ENCODE measurements around the gene MSI2.

Gene MSI2

GRCh38 chr17:57550016-57550415 is 293.7 kb downstream of the MSI2 start:
- Histone ChIP-seq H2BK120ac (ENCODE audit: insufficient read depth, low read length, poor library complexity) (no peak overlapping the region), H3K18ac (ENCODE audit: low read length) (no peak overlapping the region), H4K91ac (ENCODE audit: low read depth, low read length) (no peak overlapping the region), H2BK12ac (ENCODE audit: low read length) (no peak overlapping the region), H3K9me3 (ENCODE audit: insufficient read depth, low read depth, low read length) (no peaks in the 10 kb centered on the region), H3K79me2 (ENCODE audit: control insufficient read depth, insufficient read depth, low read length, poor library complexity) (no peaks in the 10 kb centered on the region), H4K8ac (ENCODE audit: low read depth, low read length) (no peak overlapping the region), H3K4me3 (ENCODE audit: low read depth, low read length) (no peak overlapping the region), H2BK5ac (ENCODE audit: low read depth, low read length, poor library complexity) (no peak overlapping the region), H3K4me1 (ENCODE audit: control insufficient read depth in 1 of 2, insufficient read depth in 2 of 2, low read length in 2 of 2) (peaks cover 3 to 7% of the 10 kb centered on the region in 2 experiments), H3K14ac (ENCODE audit: low read length) (no peak overlapping the region), H3K79me1 (ENCODE audit: low read length) (no peaks in the 10 kb centered on the region), H3K4ac (ENCODE audit: low read depth, low read length) (no peak overlapping the region), H3K27ac (ENCODE audit: low read depth, low read length) (no peak overlapping the region), H2AFZ (ENCODE audit: insufficient read depth, low read length, poor library complexity) (no peak overlapping the region), H3K36me3 (ENCODE audit: control insufficient read depth in 1 of 2, insufficient read depth in 2 of 2, low read length in 2 of 2) (no peaks in the 10 kb centered on the region), H3K27me3 (ENCODE audit: insufficient read depth, low read length) (no peaks in the 10 kb centered on the region), H3K23ac (ENCODE audit: low read length) (no peak overlapping the region), H3K9ac (ENCODE audit: low read length) (no peak overlapping the region), H4K12ac (ENCODE audit: low read depth, low read length) (no peak overlapping the region), H3K4me2 (ENCODE audit: low read length) (no peak overlapping the region), H2AK5ac (ENCODE audit: low read length) (no peak overlapping the region)
- no CpG with 5 or more reads among the region's 10 CpGs for WGBS (ENCODE audit: extremely low coverage, insufficient coverage, insufficient read length)
- DNase-seq, result no peak

- DNase-seq, result no peak
- Histone ChIP-seq H3K9ac (ENCODE audit: low read length) (no peak overlapping the region), H3K27ac (ENCODE audit: low read depth, low read length) (no peak overlapping the region), H3K36me3 (ENCODE audit: control insufficient read depth in 1 of 2, insufficient read depth in 2 of 2, low read length in 2 of 2) (no peaks in the 10 kb centered on the region), H2AK5ac (ENCODE audit: low read length) (no peak overlapping the region), H2BK5ac (ENCODE audit: low read depth, low read length, poor library complexity) (no peak overlapping the region), H3K4ac (ENCODE audit: low read depth, low read length) (no peak overlapping the region), H2BK12ac (ENCODE audit: low read length) (no peak overlapping the region), H3K79me1 (ENCODE audit: low read length) (no peaks in the 10 kb centered on the region), H4K91ac (ENCODE audit: low read depth, low read length) (no peak overlapping the region), H3K79me2 (ENCODE audit: control insufficient read depth, insufficient read depth, low read length, poor library complexity) (no peaks in the 10 kb centered on the region), H3K18ac (ENCODE audit: low read length) (no peak overlapping the region), H2BK120ac (ENCODE audit: insufficient read depth, low read length, poor library complexity) (no peak overlapping the region), H3K23ac (ENCODE audit: low read length) (no peak overlapping the region), H3K14ac (ENCODE audit: low read length) (no peak overlapping the region), H3K4me3 (ENCODE audit: low read depth, low read length) (no peak overlapping the region), H4K12ac (ENCODE audit: low read depth, low read length) (no peak overlapping the region), H3K4me2 (ENCODE audit: low read length) (no peak overlapping the region), H3K27me3 (ENCODE audit: insufficient read depth, low read length) (no peaks in the 10 kb centered on the region), H2AFZ (ENCODE audit: insufficient read depth, low read length, poor library complexity) (no peak overlapping the region), H3K4me1 (ENCODE audit: control insufficient read depth in 1 of 2, insufficient read depth in 2 of 2, low read length in 2 of 2) (peaks cover 5 to 11% of the 10 kb centered on the region in 2 experiments), H4K8ac (ENCODE audit: low read depth, low read length) (no peak overlapping the region), H3K9me3 (ENCODE audit: insufficient read depth, low read depth, low read length) (no peaks in the 10 kb centered on the region)
- WGBS (ENCODE audit: extremely low coverage, insufficient coverage, insufficient read length), result no CpG with 5 or more reads among the region's 11 CpGs
Observed at GRCh38 chr17:57550668-57551315, 294.5 kb downstream of the MSI2 start.

GRCh38 chr17:57551321-57552079 is 295.2 kb downstream of the MSI2 start:
- H3K9me3 ChIP-seq (ENCODE audit: insufficient read depth, low read depth, low read length), result no peaks in the 10 kb centered on the region
- H2AFZ ChIP-seq (ENCODE audit: insufficient read depth, low read length, poor library complexity), result no peak overlapping the region
- H3K27ac ChIP-seq (ENCODE audit: low read depth, low read length), result no peak overlapping the region
- H4K8ac ChIP-seq (ENCODE audit: low read depth, low read length), result no peak overlapping the region
- peaks cover 5 to 11% of the 10 kb centered on the region in 2 experiments for H3K4me1 ChIP-seq (ENCODE audit: control insufficient read depth in 1 of 2, insufficient read depth in 2 of 2, low read length in 2 of 2)
- no peak overlapping the region for H3K9ac ChIP-seq (ENCODE audit: low read length)
- no peak overlapping the region for H3K4me2 ChIP-seq (ENCODE audit: low read length)
- no peak for DNase-seq
- no peaks in the 10 kb centered on the region for H3K36me3 ChIP-seq (ENCODE audit: control insufficient read depth in 1 of 2, insufficient read depth in 2 of 2, low read length in 2 of 2)
- H2BK5ac ChIP-seq (ENCODE audit: low read depth, low read length, poor library complexity), result no peak overlapping the region
- no peak overlapping the region for H2BK12ac ChIP-seq (ENCODE audit: low read length)
- no peak overlapping the region for H4K91ac ChIP-seq (ENCODE audit: low read depth, low read length)
- no peak overlapping the region for H3K18ac ChIP-seq (ENCODE audit: low read length)
- no peak overlapping the region for H3K4me3 ChIP-seq (ENCODE audit: low read depth, low read length)
- no peaks in the 10 kb centered on the region for H3K27me3 ChIP-seq (ENCODE audit: insufficient read depth, low read length)
- no peak overlapping the region for H3K23ac ChIP-seq (ENCODE audit: low read length)
- H3K79me2 ChIP-seq (ENCODE audit: control insufficient read depth, insufficient read depth, low read length, poor library complexity), result no peaks in the 10 kb centered on the region
- H3K14ac ChIP-seq (ENCODE audit: low read length), result no peak overlapping the region
- H3K79me1 ChIP-seq (ENCODE audit: low read length), result no peaks in the 10 kb centered on the region
- H2AK5ac ChIP-seq (ENCODE audit: low read length), result no peak overlapping the region
- no CpG with 5 or more reads among the region's 14 CpGs for WGBS (ENCODE audit: extremely low coverage, insufficient coverage, insufficient read length)
- peak overlapping the region; percentile 13 for H3K4ac ChIP-seq (ENCODE audit: low read depth, low read length)
- no peak overlapping the region for H2BK120ac ChIP-seq (ENCODE audit: insufficient read depth, low read length, poor library complexity)
- no peak overlapping the region for H4K12ac ChIP-seq (ENCODE audit: low read depth, low read length)

GRCh38 chr17:57552114-57552624 is 295.8 kb downstream of the MSI2 start:
- H3K18ac ChIP-seq (ENCODE audit: low read length), result no peak overlapping the region
- no peaks in the 10 kb centered on the region for H3K79me1 ChIP-seq (ENCODE audit: low read length)
- H2BK12ac ChIP-seq (ENCODE audit: low read length), result no peak overlapping the region
- H3K4me3 ChIP-seq (ENCODE audit: low read depth, low read length), result no peak overlapping the region
- no peak overlapping the region for H2AFZ ChIP-seq (ENCODE audit: insufficient read depth, low read length, poor library complexity)
- no peak overlapping the region for H2BK5ac ChIP-seq (ENCODE audit: low read depth, low read length, poor library complexity)
- no peaks in the 10 kb centered on the region for H3K27me3 ChIP-seq (ENCODE audit: insufficient read depth, low read length)
- H3K79me2 ChIP-seq (ENCODE audit: control insufficient read depth, insufficient read depth, low read length, poor library complexity), result no peaks in the 10 kb centered on the region
- H3K27ac ChIP-seq (ENCODE audit: low read depth, low read length), result no peak overlapping the region
- H3K14ac ChIP-seq (ENCODE audit: low read length), result no peak overlapping the region
- WGBS (ENCODE audit: extremely low coverage, insufficient coverage, insufficient read length), result no CpG with 5 or more reads among the region's 11 CpGs
- H3K9ac ChIP-seq (ENCODE audit: low read length), result no peak overlapping the region
- peaks cover 9 to 15% of the 10 kb centered on the region in 2 experiments for H3K4me1 ChIP-seq (ENCODE audit: control insufficient read depth in 1 of 2, insufficient read depth in 2 of 2, low read length in 2 of 2)
- no peak overlapping the region for H3K4me2 ChIP-seq (ENCODE audit: low read length)
- H3K4ac ChIP-seq (ENCODE audit: low read depth, low read length), result no peak overlapping the region
- H2AK5ac ChIP-seq (ENCODE audit: low read length), result no peak overlapping the region
- no peak overlapping the region for H3K23ac ChIP-seq (ENCODE audit: low read length)
- H2BK120ac ChIP-seq (ENCODE audit: insufficient read depth, low read length, poor library complexity), result no peak overlapping the region
- no peak overlapping the region for H4K91ac ChIP-seq (ENCODE audit: low read depth, low read length)
- H4K8ac ChIP-seq (ENCODE audit: low read depth, low read length), result no peak overlapping the region
- H3K36me3 ChIP-seq (ENCODE audit: control insufficient read depth in 1 of 2, insufficient read depth in 2 of 2, low read length in 2 of 2), result peaks cover 0 to 3% of the 10 kb centered on the region in 2 experiments
- DNase-seq, result no peak
- no peak overlapping the region for H4K12ac ChIP-seq (ENCODE audit: low read depth, low read length)
- H3K9me3 ChIP-seq (ENCODE audit: insufficient read depth, low read depth, low read length), result no peaks in the 10 kb centered on the region
